NK-92 (cell line): ENCODE data around the gene TNFSF11.
"Not testable (repeated sequence)": the region's sequence is repeated elsewhere in the genome, so short reads cannot be mapped to it uniquely, and the experiment has no call there.

Source experiments
- DNase-seq: peaks from one replicate; lab custom pipeline; 2025; ENCODE audit not compliant: unreplicated experiment; lab: John Stamatoyannopoulos, UW

TNFSF11 gene

GRCh38 chr13:42559573-42560218 lies 14.3 kb upstream of the TNFSF11 start:
- DNase-seq, result not testable (repeated sequence)

GRCh38 chr13:42560320-42560719 lies 13.6 kb upstream of the TNFSF11 start:
- not testable (repeated sequence) for DNase-seq

GRCh38 chr13:42561752-42562467 lies 12.0 kb upstream of the TNFSF11 start:
- DNase-seq, result no peak

- DNase-seq, result no peak
Observed at GRCh38 chr13:42567906-42568305, 6.0 kb upstream of the TNFSF11 start.

GRCh38 chr13:42569576-42570344 lies 4.2 kb upstream of the TNFSF11 start:
- DNase-seq, result no peak

GRCh38 chr13:42571895-42572294 lies 2.1 kb upstream of the TNFSF11 start:
- DNase-seq, result no peak

- no peak for DNase-seq
Observed at GRCh38 chr13:42574435-42575311, 721 bp downstream of the TNFSF11 start.

- no peak for DNase-seq
Observed at GRCh38 chr13:42575938-42576337, 2.0 kb downstream of the TNFSF11 start.

- no peak for DNase-seq
Observed at GRCh38 chr13:42577538-42577937, 3.6 kb downstream of the TNFSF11 start.

- DNase-seq, result no peak
Observed at GRCh38 chr13:42580644-42581043, 6.7 kb downstream of the TNFSF11 start.

- DNase-seq, result no peak
Observed at GRCh38 chr13:42581427-42581826, 7.5 kb downstream of the TNFSF11 start.

GRCh38 chr13:42591602-42592001 lies 17.6 kb downstream of the TNFSF11 start:
- DNase-seq, result no peak

GRCh38 chr13:42592915-42593900 lies 19.3 kb downstream of the TNFSF11 start:
- DNase-seq, result no peak

GRCh38 chr13:42594481-42595252 lies 20.7 kb downstream of the TNFSF11 start:
- no peak for DNase-seq

- no peak for DNase-seq
Observed at GRCh38 chr13:42595253-42595571, 21.3 kb downstream of the TNFSF11 start.

GRCh38 chr13:42597505-42597904 lies 23.6 kb downstream of the TNFSF11 start:
- no peak for DNase-seq

- DNase-seq, result no peak
Observed at GRCh38 chr13:42600943-42601342, 27.0 kb downstream of the TNFSF11 start.

- no peak for DNase-seq
Observed at GRCh38 chr13:42602906-42603305, 29.0 kb downstream of the TNFSF11 start.

- DNase-seq, result no peak
Observed at GRCh38 chr13:42603571-42603970, 29.6 kb downstream of the TNFSF11 start.
